K562 (cell line): ENCODE results near the gene SLAMF8. TPM values are rescaled to one million over a fixed set of nuclear protein-coding genes. Genes with fewer than 3 reads are reported as not detected.

Experiments used
- ATAC-seq: fragments of 200-7000 bp; cut with Tn5 transposase; 3 replicates; pipeline ENCODE4 v1.9.1; 2020; ENCODE audit warnings: moderate library complexity
- BruUV-seq: library from RNA; stranded (reverse); fragments of 400-500 nt; replicated peaks from 2 replicates; lab custom pipeline; 2021; lab: Mats Ljungman, UMichigan
- CTCF ChIA-PET: fragments of 300-600 bp; formaldehyde crosslinking; extraction: SDS; loops from one replicate; lab custom pipeline; 2021; ENCODE audit warnings: low intra/inter-chr PET ratio; lab: Yijun Ruan, JAX
- POLR2A ChIA-PET: fragments of 300-600, 350-650 bp; sonication (Branson Sonifier 250); formaldehyde crosslinking; extraction: SDS; loops from one replicate; lab custom pipeline; 2021; ENCODE audit warnings: antibody characterized with exemption, inconsistent platforms; lab: Yijun Ruan, JAX
- DNase-seq, 4 experiments: peaks; one replicate each; pipeline versions ENCODE4 v3.0.0 to v3.0.0-alpha.2; 2011 to 2018; ENCODE audit warnings: low spot score in 3 of 4, mixed read lengths in 3 of 4; ENCODE audit errors: extremely low read depth in 1 of 4
- FAIRE-seq: peaks from 2 replicates; lab custom pipeline; 2011; peaks lifted over from hg19 to GRCh38; lab: Jason Lieb, UNC
- H2AFZ ChIP-seq: 2 replicates; pipeline ENCODE4 v1.6.0; 2011; ENCODE audit warnings: low read depth, low read length, control low read depth, inconsistent platforms
- H3K27ac ChIP-seq: fragments of 200-600 bp; 3 replicates; pipeline ENCODE4 v1.8.0; 2011; ENCODE audit warnings: low read depth, mild to moderate bottlenecking, control low read depth, inconsistent platforms, low read length, moderate library complexity, mixed read lengths; ENCODE audit errors: extremely low read depth
- H3K27me3 ChIP-seq, 2 experiments: fragments of 300-600 bp in 1 of 2; 2 replicates in 1 of 2; 3 replicates in 1 of 2; pipeline versions ENCODE4 v1.6.0 to v1.8.0; 2011; ENCODE audit warnings: inconsistent platforms in 2 of 2, low read length in 2 of 2, mild to moderate bottlenecking in 1 of 2, mixed read lengths in 1 of 2, moderate library complexity in 1 of 2; ENCODE audit not compliant: control insufficient read depth in 2 of 2, insufficient read depth in 2 of 2
- H3K36me3 ChIP-seq: fragments of 300-600 bp; 3 replicates; pipeline ENCODE4 v1.8.0; 2011; ENCODE audit warnings: mild to moderate bottlenecking, low read length, inconsistent platforms; ENCODE audit not compliant: control insufficient read depth, insufficient read depth
- H3K4me1 ChIP-seq, 2 experiments: fragments of 200-600 bp in 1 of 2; replicated peaks in 1 of 2; 2 replicates in 1 of 2; 3 replicates in 1 of 2; pipeline versions ENCODE4 v1.5.1 to v1.8.0; 2011; ENCODE audit warnings: inconsistent platforms in 2 of 2, low read length in 2 of 2, mild to moderate bottlenecking in 1 of 2, mixed read lengths in 1 of 2, moderate library complexity in 1 of 2; ENCODE audit not compliant: control insufficient read depth in 2 of 2, insufficient read depth in 2 of 2
- H3K4me2 ChIP-seq: 2 replicates; pipeline ENCODE4 v1.6.1; 2011; ENCODE audit warnings: low read length, control low read depth, inconsistent platforms, mixed read lengths; ENCODE audit not compliant: insufficient read depth
- H3K4me3 ChIP-seq: fragments of 200-600 bp; sonication (generic), shearing (Covaris generic); 2 replicates; pipeline ENCODE4 v1.5.1; 2016; ENCODE audit warnings: control low read depth, inconsistent platforms
- H3K79me2 ChIP-seq: fragments of 200-600 bp; 3 replicates; pipeline ENCODE4 v1.8.0; 2011; ENCODE audit warnings: low read length, inconsistent platforms; ENCODE audit not compliant: control insufficient read depth, insufficient read depth
- H3K9ac ChIP-seq, 2 experiments: 2 replicates each; pipeline versions ENCODE4 v1.6.0 to v1.6.1; 2011; ENCODE audit warnings: low read depth in 2 of 2, low read length in 2 of 2, control low read depth in 1 of 2, inconsistent platforms in 1 of 2, mild to moderate bottlenecking in 1 of 2, mixed read lengths in 1 of 2; ENCODE audit not compliant: insufficient read depth in 1 of 2
- H3K9me1 ChIP-seq: one replicate; pipeline ENCODE4 v1.6.0; 2011; ENCODE audit warnings: inconsistent platforms, mild to moderate bottlenecking, low read length, moderate library complexity; ENCODE audit not compliant: control insufficient read depth, insufficient read depth
- H3K9me3 ChIP-seq: replicated peaks from 2 replicates; pipeline ENCODE4 v1.5.1; 2011; ENCODE audit warnings: low read depth, low read length, inconsistent platforms; ENCODE audit not compliant: control insufficient read depth, insufficient read depth
- H4K20me1 ChIP-seq: replicated peaks from 2 replicates; pipeline ENCODE4 v1.6.1; 2011; ENCODE audit warnings: low read length, inconsistent platforms, mixed read lengths; ENCODE audit not compliant: control insufficient read depth, insufficient read depth
- ATF1 ChIP-seq, 2 experiments: fragments of 450-650 bp in 1 of 2; IDR thresholded peaks; 2 replicates each; pipeline ENCODE4 v1.6.1; 2016; ENCODE audit warnings: missing compliant biosample characterization in 1 of 2, missing genetic modification characterization in 1 of 2
- CBFA2T3 ChIP-seq: fragments of 450-650 bp; IDR thresholded peaks from 2 replicates; pipeline ENCODE4 v1.6.1; 2017
- EGR1 ChIP-seq: fragments of 450-650 bp; conservative IDR thresholded peaks from 2 replicates; pipeline ENCODE4 v1.6.1; 2017; ENCODE audit warnings: mild to moderate bottlenecking
- ERF ChIP-seq: fragments of 450-650 bp; formaldehyde crosslinking; IDR thresholded peaks from 2 replicates; pipeline ENCODE4 v1.4.0; 2020; ENCODE audit warnings: mild to moderate bottlenecking, mixed read lengths
- EWSR1 ChIP-seq: fragments of 450-650 bp; IDR thresholded peaks from 2 replicates; pipeline ENCODE4 v1.6.1; 2018; ENCODE audit warnings: borderline replicate concordance, mild to moderate bottlenecking, low read depth, moderate library complexity; ENCODE audit not compliant: partially characterized antibody
- HES1 ChIP-seq: fragments of 450-650 bp; IDR thresholded peaks from 2 replicates; pipeline ENCODE4 v1.6.1; 2016; ENCODE audit warnings: low read depth, mild to moderate bottlenecking, moderate library complexity
- HMGN3 ChIP-seq: IDR thresholded peaks from 2 replicates; pipeline ENCODE4 v1.6.1; 2011; ENCODE audit warnings: borderline replicate concordance, low read depth, mild to moderate bottlenecking, mixed read lengths, low read length; ENCODE audit not compliant: insufficient read length; ENCODE audit errors: extremely low read depth
- HNRNPL ChIP-seq: fragments of 200-400 bp; formaldehyde crosslinking; IDR thresholded peaks from 2 replicates; pipeline ENCODE4 v1.6.1; 2017; ENCODE audit warnings: low read depth, mild to moderate bottlenecking, low read length
- MYC ChIP-seq, 2 experiments: fragments of 250-450 bp in 1 of 2; sonication (Bioruptor Pico) in 1 of 2; IDR thresholded peaks; 2 replicates each; pipeline versions ENCODE4 v1.5.1 to v1.6.1; 2012 to 2021; ENCODE audit warnings: low read depth in 2 of 2, borderline replicate concordance in 1 of 2, improper control_type of control experiment in 1 of 2, low read length in 1 of 2, mild to moderate bottlenecking in 1 of 2, moderate library complexity in 1 of 2
- NFYB ChIP-seq: IDR thresholded peaks from 2 replicates; pipeline ENCODE4 v1.6.1; 2011; ENCODE audit warnings: mild to moderate bottlenecking, moderate library complexity; ENCODE audit not compliant: insufficient read length; ENCODE audit errors: extremely low read depth
- PPARD ChIP-seq: fragments of 250-450 bp; sonication (Bioruptor Pico); IDR thresholded peaks from 2 replicates; pipeline ENCODE4 v1.8.0; 2022; ENCODE audit warnings: inconsistent platforms, mild to moderate bottlenecking, moderate library complexity
- PURB ChIP-seq: sonication (generic); formaldehyde crosslinking; IDR thresholded peaks from 2 replicates; pipeline ENCODE4 v1.9.0; 2021; ENCODE audit warnings: low read depth, mild to moderate bottlenecking, missing genetic modification reagents
- SMARCE1 ChIP-seq: fragments of 450-650 bp; IDR thresholded peaks from 2 replicates; pipeline ENCODE4 v1.7.1; 2016; ENCODE audit warnings: mild to moderate bottlenecking
- SRF ChIP-seq, 2 experiments: fragments of 250-450, 450-650 bp in 1 of 2; sonication (Bioruptor Pico) in 1 of 2; sonication (generic) in 1 of 2; formaldehyde crosslinking; IDR thresholded peaks; 2 replicates each; pipeline versions ENCODE4 v1.5.0 to v1.5.1; 2020 to 2022; ENCODE audit warnings: mild to moderate bottlenecking in 1 of 2, missing genetic modification reagents in 1 of 2
- TEAD4 ChIP-seq, 2 experiments: sonication (generic) in 1 of 2; formaldehyde crosslinking in 1 of 2; IDR thresholded peaks; 2 replicates each; pipeline versions ENCODE4 v1.6.1 to v1.8.0; 2012 to 2022; ENCODE audit warnings: borderline replicate concordance in 1 of 2, inconsistent platforms in 1 of 2, low read length in 1 of 2, mild to moderate bottlenecking in 1 of 2, missing genetic modification reagents in 1 of 2
- ZFP30 ChIP-seq: fragments of 250-450 bp; sonication (Bioruptor Pico); IDR thresholded peaks from 2 replicates; pipeline ENCODE4 v1.8.0; 2022; ENCODE audit warnings: moderate library complexity, mild to moderate bottlenecking, inconsistent platforms, borderline replicate concordance
- ZKSCAN1 ChIP-seq: fragments of 150-350 bp; IDR thresholded peaks from 2 replicates; pipeline ENCODE4 v1.6.1; 2016; ENCODE audit warnings: low read depth, low read length
- ZNF175 ChIP-seq: fragments of 200-800 bp; sonication (Bioruptor generic); IDR thresholded peaks from 2 replicates; pipeline ENCODE4 v1.6.1; 2016; ENCODE audit warnings: low read depth, mild to moderate bottlenecking, missing genetic modification characterization, missing compliant biosample characterization
- WGBS: fragments of 100-300 bp; shearing (Covaris generic); methylation state at CpG from one replicate; pipeline ENCODE4 v1.1.6; 2016; ENCODE audit warnings: low coverage, mixed read lengths; ENCODE audit not compliant: insufficient coverage; ENCODE audit errors: missing lambda C conversion rate; 5-methylcytosine and 5-hydroxymethylcytosine counted together
- in situ Hi-C: fragments of 300-500 bp; cut with MboI; formaldehyde crosslinking; loops from 4 replicates; pipeline ENCODE4 v1.15.0; 2018; ENCODE audit warnings: inconsistent platforms, mixed read lengths
- intact Hi-C: fragments of 100-400 bp; cut with micrococcal nuclease; formaldehyde crosslinking; loops from 2 replicates; pipeline ENCODE4 v1.14.2; 2022
- polyA plus RNA-seq, 8 experiments: library from polyadenylated mRNA; depleted of rRNA in 4 of 8; stranded (reverse) in 5 of 8; unstranded in 3 of 8; fragments of >200 nt; fragmentation: Nextera tagmentation in 2 of 8; fragmentation: Illumina TruSeq in 1 of 8; extraction: Ambion mirVana in 2 of 8; extraction: Trizol in 1 of 8; gene quantifications; 2 replicates each; pipeline versions ENCODE4 v1.2.1 to v1.2.3, GENCODE V29; 2011 to 2014; ENCODE audit warnings: inconsistent platforms in 1 of 8, missing spikeins in 1 of 8
- total RNA-seq, 7 experiments: library from RNA; depleted of rRNA in 6 of 7; stranded (reverse); fragments of >200 nt in 6 of 7; fragmentation: Illumina TruSeq in 2 of 7; extraction: Trizol in 2 of 7; gene quantifications; 2 replicates each; pipeline versions ENCODE4 v1.2.1 to v1.2.3, GENCODE V29; 2011 to 2021; ENCODE audit warnings: low replicate concordance in 1 of 7

Gene SLAMF8
- total and polyA plus RNA-seq, 9 of the 15 experiments (the other 6 are each of a cell fraction or from before 2014, with no cell fraction given), result not detected

- no peak for TF ChIP-seq HES1
- no peak for TF ChIP-seq ZFP30
- TF ChIP-seq HNRNPL, result no peak
- no peak for TF ChIP-seq PURB (CRISPR knock-in tag)
- TF ChIP-seq EWSR1, result no peak
Observed at GRCh38 chr1:159815926-159816325, 10.7 kb upstream of the SLAMF8 start (continued).

GRCh38 chr1:159817276-159818041 lies 9.2 kb upstream of the SLAMF8 start:
- intact Hi-C loops (loop anchor here (5.0 kb wide), 1 partner anchor 35 kb away; the partner anchor contains the start of gene DUSP23), in situ Hi-C loops (no loop called here)
- ATAC-seq (peak; percentile 89), DNase-seq (peak in 2 of 4 experiments; percentile 22 to 57), FAIRE-seq (peak; percentile 67)
- BruUV-seq, result no TSS peak
- H3K79me2 ChIP-seq, result no peaks in the 10 kb centered on the region
- no peak overlapping the region for H3K27ac ChIP-seq
- POLR2A ChIA-PET, result interaction anchor here (0.6 to 0.8 kb wide), 2 partner anchors 22 to 24 kb away, joined by 3 to 4 read pairs; no protein-coding TSS in a partner anchor
- no peak overlapping the region for H3K9ac ChIP-seq
- no peak overlapping the region for H3K4me3 ChIP-seq
- H3K36me3 ChIP-seq, result no peaks in the 10 kb centered on the region
- 0 out of 2 replicates have a peak overlapping the region, but pooled peaks have one; percentile 39 for H2AFZ ChIP-seq
- no peaks in the 10 kb centered on the region for H3K9me1 ChIP-seq
- H3K4me2 ChIP-seq, result peak overlapping the region; percentile 48
- no peaks in the 10 kb centered on the region for H4K20me1 ChIP-seq
- peaks cover 0 to 9% of the 10 kb centered on the region in 2 experiments; a peak in 2 of 5 replicates for H3K4me1 ChIP-seq
- no peaks in the 10 kb centered on the region for H3K9me3 ChIP-seq
- CTCF ChIA-PET, result no interaction called here
- 20% methylated on average over 11 of the region's 11 CpGs for WGBS
- peaks cover 0 to 18% of the 10 kb centered on the region in 2 experiments; a peak in 4 of 5 replicates for H3K27me3 ChIP-seq
- TF ChIP-seq MYC (IDR thresholded peaks at IDR 0.05; ENCODE audit: low read depth, low read length), result 0 out of 2 replicates have a peak, but pooled peaks have one; percentile 43
- TF ChIP-seq MYC (CRISPR knock-in tag; IDR thresholded peaks at IDR 0.05; ENCODE audit: borderline replicate concordance, low read depth), result no peak
- no peak for TF ChIP-seq CBFA2T3
- TF ChIP-seq SMARCE1, result peak; percentile 75
- TF ChIP-seq SRF (CRISPR knock-in tag; IDR thresholded peaks at IDR 0.05), result no peak
- TF ChIP-seq HMGN3, result no peak
- no peak for TF ChIP-seq NFYB
- TF ChIP-seq TEAD4 (IDR thresholded peaks at IDR 0.05; ENCODE audit: low read length), result peak; percentile 30; the same call in 1 of the 2 replicates
- TF ChIP-seq TEAD4 (CRISPR knock-in tag; IDR thresholded peaks at IDR 0.05; ENCODE audit: borderline replicate concordance), result no peak
- TF ChIP-seq ERF, result no peak
- TF ChIP-seq ZKSCAN1, result no peak
- TF ChIP-seq ZNF175 (CRISPR knock-in tag), result no peak
- no peak for TF ChIP-seq EGR1
- TF ChIP-seq ATF1 (CRISPR knock-in tag; IDR thresholded peaks at IDR 0.05), result no peak
- peak; percentile 67 for TF ChIP-seq ATF1 (tag; IDR thresholded peaks at IDR 0.05)
- no peak for TF ChIP-seq PPARD (CRISPR knock-in tag)
